OCI-LY7 (cell line): ENCODE data around the gene ZBTB44. TPM values are rescaled to one million over a fixed set of nuclear protein-coding genes. Genes with fewer than 3 reads are reported as not detected.

ENCODE experiments used
- BruUV-seq: library from RNA; stranded (reverse); fragments of 400-500 nt; replicated peaks from 2 replicates; lab custom pipeline; 2021; lab: Mats Ljungman, UMichigan
- CTCF ChIA-PET: fragments of 300-600 bp; sonication (Branson Sonifier 250); formaldehyde crosslinking; loops from one replicate; lab custom pipeline; 2022; ENCODE audit warnings: antibody characterized with exemption; ENCODE audit not compliant: unreplicated experiment; lab: Charles Lee
- POLR2A ChIA-PET: fragments of 300-600 bp; sonication (Branson Sonifier 250); formaldehyde crosslinking; loops from one replicate; lab custom pipeline; 2022; ENCODE audit warnings: antibody characterized with exemption; lab: Charles Lee
- DNase-seq: peaks from one replicate; pipeline ENCODE4 v3.0.0-alpha.2; 2015; ENCODE audit warnings: low spot score
- H2AFZ ChIP-seq: fragments of 200-600 bp; sonication (generic), shearing (Covaris generic); 2 replicates; pipeline ENCODE4 v1.6.1; 2014; ENCODE audit warnings: mild to moderate bottlenecking, antibody characterized with exemption, low read length, moderate library complexity
- H3K27ac ChIP-seq: fragments of 200-600 bp; sonication (generic); 2 replicates; pipeline ENCODE4 v1.5.1; 2014; ENCODE audit warnings: mixed run types, low read depth, mild to moderate bottlenecking, moderate library complexity, low read length, inconsistent platforms; ENCODE audit not compliant: poor library complexity, severe bottlenecking
- H3K36me3 ChIP-seq: fragments of 200-600 bp; sonication (generic); 2 replicates; pipeline ENCODE4 v1.6.1; 2014; ENCODE audit warnings: mild to moderate bottlenecking, antibody characterized with exemption, low read length, moderate library complexity, mixed read lengths; ENCODE audit not compliant: insufficient read depth
- H3K4me1 ChIP-seq: fragments of 200-600 bp; sonication (generic); 2 replicates; pipeline ENCODE4 v1.5.1; 2014; ENCODE audit warnings: mild to moderate bottlenecking, low read length; ENCODE audit not compliant: insufficient read depth, poor library complexity, severe bottlenecking
- H3K4me2 ChIP-seq: fragments of 200-600 bp; sonication (generic); 2 replicates; pipeline ENCODE4 v1.6.1; 2014; ENCODE audit warnings: mild to moderate bottlenecking, low read length
- H3K4me3 ChIP-seq: fragments of 200-600 bp; sonication (generic); 2 replicates; pipeline ENCODE4 v1.5.1; 2014; ENCODE audit warnings: mild to moderate bottlenecking, low read depth, low read length; ENCODE audit not compliant: poor library complexity, severe bottlenecking
- H3K79me2 ChIP-seq: fragments of 200-600 bp; sonication (generic); 2 replicates; pipeline ENCODE4 v1.6.1; 2016; ENCODE audit warnings: low read depth, mild to moderate bottlenecking, low read length, moderate library complexity, mixed read lengths; ENCODE audit not compliant: insufficient read depth
- H3K9me2 ChIP-seq: fragments of 200-600 bp; sonication (generic); 2 replicates; pipeline ENCODE4 v1.6.1; 2016; ENCODE audit warnings: mild to moderate bottlenecking, low read length, mixed read lengths; ENCODE audit not compliant: insufficient read depth
- H3K9me3 ChIP-seq: fragments of 200-600 bp; sonication (generic); 2 replicates; pipeline ENCODE4 v1.6.1; 2014; ENCODE audit warnings: mild to moderate bottlenecking, mixed run types, low read length, mixed read lengths
- H4K20me1 ChIP-seq: fragments of 200-600 bp; sonication (generic); 2 replicates; pipeline ENCODE4 v1.6.1; 2014; ENCODE audit warnings: mild to moderate bottlenecking, antibody characterized with exemption, low read length, moderate library complexity, mixed read lengths; ENCODE audit not compliant: insufficient read depth
- CTCF ChIP-seq: fragments of 200-600 bp; sonication (generic); conservative IDR thresholded peaks from 2 replicates; pipeline ENCODE4 v1.5.1; 2014; ENCODE audit warnings: mild to moderate bottlenecking, antibody characterized with exemption, low read length, moderate library complexity, mixed read lengths
- EZH2phosphoT487 ChIP-seq: fragments of 200-600 bp; sonication (generic); IDR thresholded peaks from 2 replicates; pipeline ENCODE4 v1.6.1; 2018; ENCODE audit warnings: low read depth, borderline replicate concordance, mild to moderate bottlenecking, mixed run types, antibody characterized with exemption, low read length, moderate library complexity, mixed read lengths
- intact Hi-C: fragments of 100-400 bp; cut with micrococcal nuclease; formaldehyde crosslinking; loops from one replicate; pipeline ENCODE4 v1.10.0; 2022; ENCODE audit not compliant: unreplicated experiment
- total RNA-seq, 2 experiments: library from RNA; depleted of rRNA in 1 of 2; stranded (reverse); fragments of >200 nt in 1 of 2; shearing (Covaris generic) in 1 of 2; gene quantifications; 2 replicates each; pipeline ENCODE4 v1.2.3, GENCODE V29; 2014 to 2022

ZBTB44 gene
- total RNA-seq, 2 experiments from 2014 or later: 57.4 to 60.2 TPM

DNA sequence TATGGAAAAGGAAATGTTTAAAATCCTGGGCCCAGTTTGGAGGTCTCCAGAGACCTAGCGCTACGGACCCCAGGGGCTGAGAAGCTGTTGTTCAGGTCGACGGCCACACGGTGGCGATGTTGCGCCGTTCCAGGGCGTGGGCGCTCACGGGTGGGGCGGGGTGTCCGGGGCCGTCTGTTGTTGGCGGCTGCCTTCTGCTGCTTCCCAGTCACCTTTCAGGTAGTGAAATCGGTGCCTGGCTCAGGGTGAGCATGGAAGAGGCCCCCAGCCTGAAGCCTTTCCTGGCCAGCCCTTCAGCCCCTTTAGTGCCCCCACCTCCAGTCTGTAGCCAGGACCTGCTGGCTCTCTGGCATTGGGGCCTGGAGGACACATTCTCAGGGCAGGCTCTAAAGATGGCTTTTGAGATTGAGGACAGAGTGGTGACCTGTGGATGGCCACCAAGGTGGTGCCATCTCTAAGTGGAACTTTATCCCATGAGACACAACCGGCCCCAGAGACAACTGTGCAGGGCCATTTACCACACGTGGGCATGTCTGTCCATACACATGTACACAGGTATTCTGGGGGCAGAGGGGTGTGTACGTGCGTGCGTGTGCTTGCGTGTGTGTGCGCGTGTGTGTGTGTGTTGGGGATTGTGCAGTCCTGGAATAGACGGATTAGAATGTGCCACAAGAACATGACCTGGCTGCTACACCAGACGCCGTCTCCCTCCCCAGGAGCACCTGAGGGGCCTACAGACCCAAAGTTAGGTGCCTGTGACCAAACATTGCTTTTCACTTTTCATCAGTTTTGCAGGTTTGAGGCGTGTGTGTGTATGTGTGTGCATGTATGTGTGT is 101.4 kb downstream of the ZBTB44 start:
- Histone ChIP-seq H3K4me1 (peaks cover 9% of the 10 kb centered on the region), H3K9me2 (no peaks in the 10 kb centered on the region), H2AFZ (no peak overlapping the region), H3K36me3 (peaks cover 56% of the 10 kb centered on the region), H4K20me1 (no peaks in the 10 kb centered on the region), H3K4me2 (no peak overlapping the region), H3K79me2 (no peaks in the 10 kb centered on the region), H3K4me3 (no peak overlapping the region), H3K27ac (no peak overlapping the region), H3K9me3 (no peaks in the 10 kb centered on the region)
- CTCF ChIA-PET: interaction anchor here (0.6 to 0.8 kb wide), 2 partner anchors 155 to 359 kb away, joined by 3 to 4 read pairs; no protein-coding TSS in a partner anchor
- intact Hi-C loops: loop anchor here (1.0 to 5.0 kb wide), 5 partner anchors 99 to 649 kb away; partner anchors contain the start of gene ZBTB44
- peak; percentile 71 for DNase-seq
- POLR2A ChIA-PET: interaction anchor here (1.0 kb wide), 1 partner anchor 52 kb away, joined by 4 read pairs; no protein-coding TSS in a partner anchor
- TF ChIP-seq CTCF (peak; percentile 94), EZH2phosphoT487 (no peak)
- BruUV-seq: no TSS peak

DNA sequence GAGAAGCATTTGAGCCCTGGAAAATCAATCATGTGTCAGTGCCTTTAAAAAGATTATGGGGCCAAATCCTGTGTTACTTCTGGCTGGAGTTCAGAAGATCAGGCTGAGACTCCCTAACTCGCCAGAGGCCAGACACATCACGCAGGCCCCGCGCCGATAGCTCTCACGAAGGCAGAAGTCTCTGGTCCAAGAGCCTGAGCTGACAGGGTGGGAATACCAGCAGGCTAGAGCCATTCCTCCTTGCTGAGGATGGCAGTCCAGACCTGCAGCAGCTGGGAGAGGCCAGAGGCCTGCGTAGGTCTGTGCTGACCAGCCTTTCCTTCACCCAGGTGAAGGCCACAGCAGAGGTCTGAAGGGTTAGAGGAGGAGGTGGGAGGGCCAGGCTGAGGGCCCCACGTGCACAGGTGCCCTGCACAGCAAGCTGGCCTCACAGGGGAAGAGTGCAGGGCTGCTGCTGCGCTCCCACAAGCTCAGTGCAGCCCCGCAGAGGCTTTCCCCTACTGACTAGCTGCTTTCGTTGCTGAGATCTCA is 102.2 kb downstream of the ZBTB44 start:
- Histone ChIP-seq H4K20me1 (no peaks in the 10 kb centered on the region), H3K36me3 (peaks cover 64% of the 10 kb centered on the region), H3K4me2 (no peak overlapping the region), H2AFZ (no peak overlapping the region), H3K79me2 (no peaks in the 10 kb centered on the region), H3K4me3 (no peak overlapping the region), H3K9me3 (no peaks in the 10 kb centered on the region), H3K4me1 (peaks cover 9% of the 10 kb centered on the region), H3K27ac (peak overlapping the region; percentile 3), H3K9me2 (no peaks in the 10 kb centered on the region)
- no peak for DNase-seq
- BruUV-seq: no TSS peak
- TF ChIP-seq CTCF (no peak), EZH2phosphoT487 (no peak)
- intact Hi-C loops: loop anchor here (2.0 to 5.0 kb wide), 3 partner anchors 100 to 650 kb away; partner anchors contain the start of gene ZBTB44
- POLR2A ChIA-PET: interaction anchor here (1.0 kb wide), 1 partner anchor 51 kb away, joined by 4 read pairs; no protein-coding TSS in a partner anchor
- CTCF ChIA-PET: interaction anchor here (0.6 to 0.8 kb wide), 2 partner anchors 156 to 358 kb away, joined by 3 to 4 read pairs; no protein-coding TSS in a partner anchor
